HG03520 (cell line): ENCODE results near the gene RASGRP3.

Source experiments
- ATAC-seq: cut with Tn5 transposase; IDR thresholded peaks from one replicate; pipeline ENCODE4 v1.9.1; 2021; ENCODE audit warnings: mild to moderate bottlenecking, moderate library complexity; ENCODE audit not compliant: unreplicated experiment

Gene RASGRP3

GRCh38 chr2:33521791-33522281 lies 45.4 kb downstream of the RASGRP3 start:
- no peak for ATAC-seq

DNA sequence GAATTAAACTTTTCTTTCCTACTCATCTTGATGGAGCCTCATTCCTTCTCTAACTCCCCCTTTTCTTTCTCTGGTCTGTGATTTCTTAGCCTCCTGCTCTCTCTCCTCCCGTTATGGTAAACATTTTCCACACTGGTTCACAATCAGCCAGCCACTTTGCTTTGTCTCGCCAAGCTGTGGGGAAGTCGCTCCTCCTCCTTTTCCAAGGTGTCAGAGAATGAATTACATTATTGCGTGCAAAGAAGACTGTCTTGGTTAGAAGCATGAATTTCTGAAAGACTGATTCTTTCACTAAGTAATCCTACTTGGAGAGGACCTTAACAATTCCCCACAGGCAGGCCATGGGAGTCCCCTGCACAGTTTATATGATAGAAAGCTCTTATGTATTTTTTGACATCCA lies 46.1 kb downstream of the RASGRP3 start:
- ATAC-seq = no peak

- ATAC-seq = no peak
Observed at GRCh38 chr2:33525666-33526065, 49.2 kb downstream of the RASGRP3 start.

- ATAC-seq = no peak
Observed at GRCh38 chr2:33526132-33526531, 49.7 kb downstream of the RASGRP3 start.

GRCh38 chr2:33526921-33527320 lies 50.5 kb downstream of the RASGRP3 start:
- ATAC-seq = no peak

DNA sequence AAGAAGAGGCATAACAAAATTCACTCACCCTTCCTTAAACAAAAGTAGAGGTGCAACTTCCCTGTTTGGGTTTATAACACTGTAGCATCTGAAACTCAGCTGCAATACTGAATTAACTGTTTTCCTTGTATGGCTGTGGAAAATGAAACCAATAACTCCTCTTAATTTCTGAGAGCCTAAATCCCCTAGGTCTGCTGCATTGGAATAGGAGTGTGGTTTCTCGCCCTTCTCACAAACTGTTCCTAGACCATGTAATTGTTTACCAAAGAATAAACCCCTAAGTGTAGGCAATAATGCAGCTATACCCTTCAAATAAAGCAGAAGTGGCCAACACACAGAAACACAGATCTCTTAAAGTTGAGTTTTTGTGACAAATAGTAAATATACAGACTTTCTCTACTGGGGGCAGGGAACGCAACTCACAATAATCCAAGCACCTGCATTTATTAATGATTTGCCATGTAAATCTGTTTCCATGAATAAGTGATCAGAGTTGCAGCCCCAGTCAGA lies 52.0 kb downstream of the RASGRP3 start:
- no peak for ATAC-seq

DNA sequence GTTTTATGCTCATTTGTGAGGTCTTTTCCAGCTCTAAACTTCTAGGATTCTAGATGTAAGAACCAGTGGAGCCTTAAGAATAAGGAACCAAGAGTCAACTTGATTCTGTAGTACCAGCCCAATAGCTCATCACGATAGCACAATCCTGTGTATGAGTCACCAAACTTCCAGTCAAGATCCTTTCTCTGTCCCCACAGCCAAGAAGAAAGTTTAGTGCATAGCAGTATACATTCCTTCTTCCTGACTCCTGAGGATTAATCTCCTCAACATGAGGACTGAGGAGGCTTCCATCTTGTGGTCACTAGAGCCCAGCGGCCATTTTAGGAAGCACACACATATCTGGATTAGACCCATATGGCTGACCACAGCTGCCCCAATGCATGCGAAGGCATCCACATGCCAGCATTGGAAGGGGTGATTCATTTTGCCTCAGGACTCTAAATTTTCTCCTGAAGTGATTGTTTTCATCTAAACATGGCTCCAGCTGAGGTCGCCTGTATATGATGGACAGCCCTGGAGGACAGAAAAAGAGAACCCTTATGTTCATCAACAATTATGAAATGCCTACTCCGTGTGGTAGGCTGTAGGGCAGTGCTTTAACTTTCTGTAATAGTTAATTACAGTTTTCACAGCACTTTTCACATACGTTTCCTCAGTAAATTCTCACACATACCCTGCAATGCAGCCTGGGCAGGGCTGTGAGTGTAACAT lies 53.5 kb downstream of the RASGRP3 start:
- no peak for ATAC-seq

- ATAC-seq = no peak
Observed at GRCh38 chr2:33530690-33531548, 54.5 kb downstream of the RASGRP3 start.

DNA sequence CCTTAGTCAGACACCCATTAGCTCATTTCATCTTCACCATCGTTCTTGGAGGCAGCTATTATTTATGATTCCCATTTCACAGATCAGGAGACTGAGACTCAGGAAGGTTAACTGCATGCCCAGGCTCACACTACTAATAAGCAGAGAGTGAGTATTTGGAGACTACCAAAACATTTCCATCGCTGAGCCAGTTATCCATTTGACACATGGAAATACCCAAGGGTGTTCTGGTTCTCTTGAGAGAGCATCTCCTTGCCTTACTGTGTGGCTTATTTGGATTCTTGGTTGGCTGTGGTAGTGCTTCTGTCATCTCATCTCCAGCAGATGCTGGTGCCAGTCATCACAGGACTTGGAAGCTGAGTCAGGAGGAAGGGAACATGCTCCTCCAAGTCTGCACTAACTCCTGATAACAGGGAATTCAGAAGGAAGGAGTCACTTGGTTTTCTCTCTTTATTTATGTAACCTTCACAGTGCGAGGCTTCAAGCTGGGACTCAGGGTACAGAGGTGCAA lies 55.2 kb downstream of the RASGRP3 start:
- no peak for ATAC-seq

- no peak for ATAC-seq
Observed at GRCh38 chr2:33532146-33532545, 55.7 kb downstream of the RASGRP3 start.

DNA sequence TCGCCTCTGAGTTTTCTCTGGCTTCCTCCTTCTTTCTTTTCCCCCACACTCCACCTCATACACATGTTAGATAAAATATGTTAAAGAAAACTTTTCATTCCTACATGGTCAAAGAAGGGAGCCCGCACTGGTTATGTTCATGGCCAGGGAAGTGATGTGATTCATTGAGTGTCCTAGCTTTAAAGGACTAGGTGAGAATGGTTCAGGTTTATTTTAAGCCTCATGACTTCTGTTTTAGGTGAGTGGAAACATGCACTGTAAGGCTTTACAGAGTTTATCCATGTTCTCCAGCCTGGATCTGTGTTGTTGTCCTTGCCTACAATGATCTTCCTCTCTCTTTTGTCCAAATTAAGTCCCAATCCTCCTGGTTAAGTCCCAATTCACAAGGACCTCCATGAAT lies 56.5 kb downstream of the RASGRP3 start:
- ATAC-seq = no peak

DNA sequence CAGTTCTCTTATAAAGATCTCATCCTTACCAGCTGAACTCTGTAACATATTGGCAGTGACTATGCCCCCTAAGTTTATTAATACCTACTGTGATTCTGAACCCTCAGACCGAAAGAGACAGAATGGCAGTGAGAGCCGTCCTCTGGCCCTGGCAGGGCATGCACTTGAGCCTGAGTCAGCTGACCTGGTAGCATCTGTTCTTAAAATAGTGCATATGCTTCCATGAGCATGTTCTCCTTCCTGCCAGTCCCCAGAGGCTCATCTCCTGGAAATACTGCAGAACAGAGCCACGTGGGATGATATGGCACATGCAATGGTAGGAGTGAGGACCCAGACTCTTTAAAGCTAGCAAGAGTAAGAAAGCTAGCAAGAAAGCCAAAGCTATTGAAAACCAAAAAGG lies 59.0 kb downstream of the RASGRP3 start:
- ATAC-seq = no peak

DNA sequence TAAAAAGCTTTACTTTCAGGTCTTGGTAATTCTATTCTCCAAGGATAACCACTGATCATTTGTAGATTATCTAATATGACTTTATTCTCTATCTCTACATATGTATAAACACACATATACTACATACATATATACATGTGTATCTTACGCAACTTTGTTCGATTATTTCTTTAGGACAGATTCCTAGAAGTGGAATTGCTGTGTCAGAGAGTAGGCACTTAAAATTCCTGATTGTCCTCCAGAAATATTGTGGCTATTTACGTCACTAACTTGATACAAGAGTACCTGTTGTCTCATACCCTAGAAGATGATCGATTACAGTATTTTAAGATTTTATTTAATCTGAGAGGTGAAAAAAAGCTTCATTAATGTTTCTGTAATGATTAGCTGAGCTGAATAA lies 64.8 kb downstream of the RASGRP3 start:
- no peak for ATAC-seq

GRCh38 chr2:33550206-33550605 lies 73.8 kb downstream of the RASGRP3 start:
- no peak for ATAC-seq

DNA sequence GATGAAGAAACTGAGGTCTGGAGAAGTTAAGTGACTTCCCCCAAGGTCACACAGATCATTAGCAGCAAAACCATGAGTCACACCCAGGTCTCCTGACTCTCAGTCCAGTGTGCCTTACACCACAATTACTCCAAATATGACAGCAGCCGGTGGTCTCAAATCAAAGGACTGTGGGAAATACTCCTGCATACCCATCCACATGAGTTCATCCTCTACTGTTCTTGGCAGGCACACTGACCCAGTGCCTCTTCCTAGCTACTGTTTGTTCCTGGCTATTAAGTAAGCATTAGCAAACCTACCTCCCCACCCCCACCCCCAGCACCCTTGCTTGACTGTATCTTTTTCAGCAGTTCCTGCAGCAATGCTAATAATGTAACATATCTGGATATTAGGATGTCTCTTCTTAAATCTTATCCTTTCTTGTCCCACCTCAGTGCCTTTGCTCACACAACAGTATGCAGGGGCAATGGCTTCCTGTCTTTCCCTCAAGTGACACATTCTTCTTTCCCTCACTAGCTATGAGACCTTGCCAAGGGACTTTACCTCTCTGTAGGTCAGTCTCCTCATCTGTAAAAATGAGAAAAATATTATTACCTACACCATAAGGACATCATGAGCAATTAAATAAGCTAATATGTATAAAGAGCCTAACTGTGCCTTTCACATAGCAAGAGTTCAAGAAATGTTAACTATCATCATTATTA lies 76.5 kb downstream of the RASGRP3 start:
- ATAC-seq = no peak

DNA sequence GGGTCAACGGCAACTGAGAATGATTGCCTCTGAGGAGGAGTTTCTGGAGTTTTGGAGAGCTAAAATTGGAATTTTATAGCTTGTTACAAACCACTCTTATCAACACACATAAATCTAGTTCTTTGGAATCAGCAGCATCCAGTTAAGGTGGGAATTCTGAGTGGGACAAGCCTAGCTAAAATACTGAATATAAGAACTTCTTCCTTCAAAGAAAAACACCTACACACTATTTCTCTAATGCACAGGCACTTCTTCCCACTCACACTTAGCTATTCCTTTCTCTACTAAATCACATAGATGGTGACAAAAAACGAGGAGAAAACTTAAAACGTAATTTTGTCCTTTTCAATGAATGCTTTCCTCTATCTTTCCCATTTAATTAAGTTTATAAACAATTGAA lies 79.2 kb downstream of the RASGRP3 start:
- ATAC-seq = no peak

GRCh38 chr2:33559328-33559727 lies 82.9 kb downstream of the RASGRP3 start:
- no peak for ATAC-seq

- no peak for ATAC-seq
Observed at GRCh38 chr2:33560017-33560416, 83.6 kb downstream of the RASGRP3 start.

GRCh38 chr2:33561872-33562271 lies 85.4 kb downstream of the RASGRP3 start:
- ATAC-seq = no peak

DNA sequence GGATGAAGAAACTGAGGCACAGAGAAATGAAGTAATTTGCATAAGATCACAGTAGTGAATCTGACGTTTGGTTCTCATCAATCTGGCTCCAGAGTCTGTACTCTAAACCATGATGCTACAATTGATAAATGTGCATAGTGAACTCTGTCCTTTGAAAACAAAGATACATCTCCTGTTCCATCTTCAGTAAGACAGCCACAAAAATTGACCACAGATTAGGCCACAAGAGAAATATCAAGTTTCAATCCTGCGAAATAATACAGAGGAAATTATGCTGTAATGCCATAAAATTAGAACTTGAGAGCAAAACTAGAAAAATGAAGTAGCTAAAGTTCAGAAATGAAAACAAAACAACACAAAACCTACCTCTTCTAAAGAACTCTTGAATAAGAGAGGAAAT lies 94.2 kb downstream of the RASGRP3 start:
- ATAC-seq = no peak

DNA sequence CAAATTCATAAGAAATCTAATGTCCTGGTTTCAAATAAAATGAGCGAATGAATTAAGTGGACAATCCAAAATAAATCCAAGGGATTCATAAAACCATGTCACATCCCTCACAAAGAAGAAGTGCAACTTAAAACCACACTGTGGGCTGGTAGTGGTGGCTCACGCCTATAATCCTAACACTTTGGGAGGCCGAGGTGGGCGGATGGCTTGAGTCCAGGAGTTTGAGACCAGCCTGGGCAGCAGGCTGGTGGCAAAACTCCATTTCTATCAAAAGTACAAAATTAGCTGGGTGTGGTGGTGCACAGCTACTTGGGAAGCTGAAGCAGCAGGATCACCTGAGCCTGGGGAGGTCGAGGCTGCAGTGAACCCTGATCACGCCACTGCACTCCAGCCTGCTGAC lies 97.2 kb downstream of the RASGRP3 start:
- ATAC-seq = no peak
